ENCODE measurements around the gene PLA1A.
A peak's percentile ranks its signal among the peaks of the same experiment; 100 is the strongest.
"Not testable (repeated sequence)": the region's sequence is repeated elsewhere in the genome, so short reads cannot be mapped to it uniquely, and the experiment has no call there.

The PLA1A gene

GRCh38 chr3:119579366-119580066 is 18.2 kb upstream of the PLA1A start, which contains the start of gene ADPRH:
Gene ADPRH (plus strand): TSS chr3:119579492. CDS start chr3:119582170, 2,678 bp downstream.
- DNase-seq (ENCODE audit: low read depth in 2 of 2), result peak; percentile 54 to 58

DNA sequence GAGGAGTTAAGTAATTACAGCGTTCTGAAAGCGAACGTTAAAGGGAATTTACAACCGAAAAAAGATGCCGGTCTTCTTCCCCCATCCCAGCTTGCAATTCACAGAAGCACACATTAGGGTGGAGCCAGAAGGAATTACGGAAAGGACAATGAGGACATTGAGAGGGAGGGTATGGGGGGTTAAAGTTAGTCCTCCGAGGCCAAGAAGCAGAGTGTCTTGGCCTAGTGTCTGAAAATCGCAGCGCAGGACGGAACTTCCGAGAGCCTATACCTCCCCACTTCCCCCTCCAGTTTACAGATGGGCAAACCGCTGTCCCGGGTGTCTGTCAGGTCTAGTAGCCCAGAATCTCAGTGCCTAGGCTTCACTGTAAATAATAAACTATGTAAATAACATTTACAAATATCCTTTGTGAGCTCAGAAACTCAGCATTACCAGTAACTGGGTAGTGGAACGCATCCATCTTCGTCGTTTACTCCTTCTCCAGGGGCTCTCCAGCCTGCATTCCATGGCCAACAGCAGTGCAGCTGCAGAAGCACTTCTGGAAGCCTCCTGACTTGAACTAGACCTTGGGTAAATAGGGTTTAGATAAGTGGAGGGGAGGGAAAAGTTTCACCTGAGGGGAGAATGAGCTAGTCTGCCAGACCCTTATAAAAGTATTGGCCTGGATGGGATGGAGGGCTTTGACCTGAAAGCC is 17.5 kb upstream of the PLA1A start:
- DNase-seq (ENCODE audit: low read depth in 2 of 2), result no peak

- DNase-seq (ENCODE audit: low read depth in 2 of 2), result peak in 1 of 2 donors; percentile 26
Observed at GRCh38 chr3:119582178-119582577, 15.5 kb upstream of the PLA1A start.

- DNase-seq (ENCODE audit: low read depth in 2 of 2), result no peak
Observed at GRCh38 chr3:119585208-119585607, 12.5 kb upstream of the PLA1A start.

- no peak for DNase-seq (ENCODE audit: low read depth in 2 of 2)
Observed at GRCh38 chr3:119585856-119586570, 11.7 kb upstream of the PLA1A start.

GRCh38 chr3:119586733-119587172 is 10.9 kb upstream of the PLA1A start:
- no peak for DNase-seq (ENCODE audit: low read depth in 2 of 2)

GRCh38 chr3:119588112-119588511 is 9.6 kb upstream of the PLA1A start:
- DNase-seq (ENCODE audit: low read depth in 2 of 2), result no peak

- no peak for DNase-seq (ENCODE audit: low read depth in 2 of 2)
Observed at GRCh38 chr3:119589102-119589773, 8.4 kb upstream of the PLA1A start.

GRCh38 chr3:119590706-119591105 is 7.0 kb upstream of the PLA1A start:
- DNase-seq (ENCODE audit: low read depth in 2 of 2), result no peak

DNA sequence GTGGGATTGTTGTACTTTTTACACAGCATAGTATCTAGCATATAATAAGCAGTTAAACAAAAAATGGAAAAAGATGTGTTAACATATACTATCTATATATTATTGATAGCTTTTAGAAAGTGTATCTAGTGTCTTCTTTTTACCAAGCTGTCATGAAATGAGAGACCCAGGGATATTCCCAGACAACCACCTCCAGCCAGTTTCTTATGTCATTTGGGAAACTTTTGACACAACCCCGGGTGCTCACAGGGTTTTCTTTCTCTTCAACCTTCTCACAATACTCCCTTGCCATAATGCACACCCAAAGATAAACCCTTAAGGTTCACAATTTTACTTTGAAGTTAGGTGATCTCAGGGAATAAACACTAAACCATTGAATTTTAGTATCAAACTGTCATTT is 4.8 kb upstream of the PLA1A start:
- DNase-seq (ENCODE audit: low read depth in 2 of 2), result no peak

GRCh38 chr3:119594066-119594465 is 3.6 kb upstream of the PLA1A start:
- DNase-seq (ENCODE audit: low read depth in 2 of 2), result no peak

GRCh38 chr3:119594929-119595328 is 2.8 kb upstream of the PLA1A start:
- not testable (repeated sequence) for DNase-seq (ENCODE audit: low read depth in 2 of 2)

DNA sequence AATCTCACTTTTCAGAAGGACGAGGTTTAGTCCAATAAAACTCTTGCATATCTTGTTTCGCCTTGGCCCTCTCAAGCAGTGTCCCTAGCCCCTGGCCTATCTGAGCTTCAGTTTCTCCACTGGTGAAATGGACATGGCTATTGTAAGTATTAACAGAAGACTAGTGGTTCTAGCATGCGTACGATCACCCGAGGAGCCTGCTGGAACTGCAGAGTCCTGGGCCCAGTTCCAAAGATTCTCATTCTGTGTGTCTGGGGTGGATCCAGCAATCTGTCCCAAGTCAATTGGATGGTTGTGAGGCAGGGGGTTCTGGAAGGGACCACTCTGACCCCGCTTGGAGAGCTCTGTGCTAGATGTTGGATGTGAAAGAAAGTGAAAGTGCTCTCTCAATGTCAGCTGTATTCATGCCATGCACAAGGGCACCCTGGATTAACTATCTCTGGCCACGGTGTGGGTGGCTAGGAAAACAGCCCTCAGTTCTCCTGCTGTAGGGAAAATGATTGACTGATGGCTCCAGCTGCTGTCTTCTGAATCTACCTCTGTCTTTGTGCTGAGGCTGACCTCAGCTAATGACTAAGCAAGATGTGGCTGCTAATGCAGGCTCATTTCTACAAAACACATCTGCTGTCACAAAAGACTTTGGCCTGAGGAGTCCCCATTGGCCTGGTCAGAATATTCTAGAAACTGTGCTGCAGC is 1.9 kb upstream of the PLA1A start:
- no peak for DNase-seq (ENCODE audit: low read depth in 2 of 2)

GRCh38 chr3:119596398-119596797 is 1.3 kb upstream of the PLA1A start:
- DNase-seq (ENCODE audit: low read depth in 2 of 2), result no peak

- DNase-seq (ENCODE audit: low read depth in 2 of 2), result no peak
Observed at GRCh38 chr3:119598410-119599098, 869 bp downstream of the PLA1A start.

GRCh38 chr3:119599558-119600174 is 2.0 kb downstream of the PLA1A start:
- no peak for DNase-seq (ENCODE audit: low read depth in 2 of 2)

DNA sequence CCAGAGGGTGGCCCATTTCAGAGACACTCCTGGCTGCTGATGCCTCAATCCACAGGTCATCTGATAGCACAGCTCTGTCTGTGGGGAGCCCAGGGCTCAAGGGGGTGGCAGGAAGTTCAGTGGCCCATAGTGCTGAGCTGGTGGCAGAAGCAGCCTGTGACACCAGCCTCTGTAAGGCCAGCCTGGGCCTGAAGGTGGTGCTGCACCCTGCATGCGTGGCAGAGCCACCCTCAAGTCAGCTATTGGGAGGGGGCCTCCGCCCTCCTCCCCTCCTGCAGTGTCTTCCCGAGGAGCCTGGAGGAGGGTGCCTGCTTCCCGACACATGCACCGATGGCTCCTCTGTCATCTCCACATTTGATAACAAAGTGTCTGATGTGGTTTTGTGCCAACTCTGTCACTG is 3.0 kb downstream of the PLA1A start:
- no peak for DNase-seq (ENCODE audit: low read depth in 2 of 2)

DNA sequence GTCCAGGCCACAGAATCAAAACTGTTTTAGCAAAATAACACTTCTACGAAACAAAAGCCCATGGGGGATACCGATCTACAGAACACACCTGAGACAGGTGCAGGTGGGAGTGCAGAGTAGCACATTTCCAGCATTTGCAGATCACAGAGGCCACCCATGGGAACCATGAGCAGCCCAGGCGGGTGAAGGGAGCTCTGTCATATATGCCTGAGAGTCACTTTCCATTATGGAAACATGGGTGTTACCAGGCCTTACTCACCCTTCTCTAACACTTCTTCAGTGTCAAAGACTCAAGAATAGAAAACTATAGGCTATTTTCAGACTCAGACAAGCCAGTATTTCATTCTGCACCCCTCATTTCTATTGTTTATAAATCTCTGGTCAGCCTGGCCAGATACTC is 3.5 kb downstream of the PLA1A start:
- no peak for DNase-seq (ENCODE audit: low read depth in 2 of 2)

- no peak for DNase-seq (ENCODE audit: low read depth in 2 of 2)
Observed at GRCh38 chr3:119602676-119603075, 5.0 kb downstream of the PLA1A start.

DNA sequence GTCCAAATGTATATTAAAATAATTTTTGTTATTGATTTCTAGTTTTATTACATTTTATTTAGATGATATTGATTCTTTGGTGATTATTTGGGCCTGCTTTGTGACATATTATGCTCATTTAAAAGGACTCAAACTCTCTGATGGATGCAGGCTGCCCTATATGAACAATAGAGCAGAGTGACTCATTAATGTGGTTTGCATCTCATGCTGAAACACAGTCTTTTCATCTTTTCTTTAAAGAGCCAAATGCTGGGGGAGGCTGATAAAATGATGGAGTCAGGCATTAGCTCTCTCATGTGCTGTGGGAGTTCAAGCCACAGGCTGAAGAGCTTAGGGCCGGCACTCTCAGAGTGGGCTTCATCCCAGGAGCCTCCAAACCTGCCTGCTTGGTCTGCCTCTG is 7.2 kb downstream of the PLA1A start:
- no peak for DNase-seq (ENCODE audit: low read depth in 2 of 2)

Data from stimulated activated CD8-positive, alpha-beta memory T cell treated with anti-CD3 and anti-CD28 coated beads, Interleukin-15, amount 100 ng/mL, for 48 hours (primary cell).